IgD-negative memory B cell (primary cell): ENCODE measurements around the gene BAIAP2. TPM values are rescaled to one million over a fixed set of nuclear protein-coding genes. Genes with fewer than 3 reads are reported as not detected.

Experiments
- H3K27ac Mint-ChIP-seq, 3 donors: one replicate each; pipeline ENCODE4 v1.8.0; 2020 to 2022; ENCODE audit warnings: mild to moderate bottlenecking in 3 of 3, mixed read lengths in 3 of 3, moderate library complexity in 1 of 3
- H3K27me3 Mint-ChIP-seq: one replicate; pipeline ENCODE4 v1.8.0; 2021; ENCODE audit warnings: mixed read lengths
- H3K36me3 Mint-ChIP-seq: one replicate; pipeline ENCODE4 v1.8.0; 2020; ENCODE audit warnings: mild to moderate bottlenecking, mixed read lengths
- H3K4me1 Mint-ChIP-seq, 3 donors: one replicate each; pipeline ENCODE4 v1.8.0; 2020 to 2022; ENCODE audit warnings: mixed read lengths in 3 of 3, mild to moderate bottlenecking in 1 of 3
- H3K4me3 Mint-ChIP-seq, 4 donors: one replicate each; pipeline ENCODE4 v1.8.0; 2020 to 2022; ENCODE audit warnings: mild to moderate bottlenecking in 4 of 4, mixed read lengths in 4 of 4, moderate library complexity in 3 of 4
- H3K9me3 Mint-ChIP-seq, 3 donors: one replicate each; pipeline ENCODE4 v1.8.0; 2020 to 2021; ENCODE audit warnings: mixed read lengths in 3 of 3, mild to moderate bottlenecking in 1 of 3
- polyA plus RNA-seq: library from polyadenylated mRNA; unstranded; fragments of 300-500 nt; fragmentation: Illumina TruSeq; gene quantifications from one replicate; pipeline ENCODE4 v1.2.3, GENCODE V29; 2021

BAIAP2 gene
- polyA plus RNA-seq, 1 donor from 2014 or later = 0.48 TPM

- peaks cover 7% of the 10 kb centered on the region for H3K27me3 Mint-ChIP-seq
- peak overlapping the region in 1 of 3 donors; percentile 74 for H3K27ac Mint-ChIP-seq
- no peaks in the 10 kb centered on the region for H3K9me3 Mint-ChIP-seq
- peaks cover 2% of the 10 kb centered on the region for H3K36me3 Mint-ChIP-seq
- H3K4me1 Mint-ChIP-seq = peaks cover 0 to 3% (median 0%) of the 10 kb centered on the region in 3 donors
- H3K4me3 Mint-ChIP-seq = peak overlapping the region in 1 of 4 donors; percentile 22
Measured at GRCh38 chr17:81095383-81095762, 60.4 kb downstream of the BAIAP2 start.

- peaks cover 2% of the 10 kb centered on the region for H3K36me3 Mint-ChIP-seq
- H3K27me3 Mint-ChIP-seq = peaks cover 7% of the 10 kb centered on the region
- H3K9me3 Mint-ChIP-seq = no peaks in the 10 kb centered on the region
- H3K4me1 Mint-ChIP-seq = peaks cover 0 to 3% (median 0%) of the 10 kb centered on the region in 3 donors
- H3K4me3 Mint-ChIP-seq = no peak overlapping the region
- no peak overlapping the region for H3K27ac Mint-ChIP-seq
Measured at GRCh38 chr17:81096741-81097133, 61.8 kb downstream of the BAIAP2 start.

- H3K27ac Mint-ChIP-seq = no peak overlapping the region
- peaks cover 2% of the 10 kb centered on the region for H3K36me3 Mint-ChIP-seq
- H3K27me3 Mint-ChIP-seq = peaks cover 7% of the 10 kb centered on the region
- no peak overlapping the region for H3K4me3 Mint-ChIP-seq
- no peaks in the 10 kb centered on the region for H3K9me3 Mint-ChIP-seq
- peaks cover 0 to 3% (median 0%) of the 10 kb centered on the region in 3 donors for H3K4me1 Mint-ChIP-seq
Measured at GRCh38 chr17:81097134-81097942, 62.4 kb downstream of the BAIAP2 start.

- H3K36me3 Mint-ChIP-seq = peaks cover 2% of the 10 kb centered on the region
- peaks cover 7% of the 10 kb centered on the region for H3K27me3 Mint-ChIP-seq
- H3K27ac Mint-ChIP-seq = no peak overlapping the region
- H3K4me1 Mint-ChIP-seq = peaks cover 0 to 3% (median 0%) of the 10 kb centered on the region in 3 donors
- H3K9me3 Mint-ChIP-seq = no peaks in the 10 kb centered on the region
- H3K4me3 Mint-ChIP-seq = no peak overlapping the region
Measured at GRCh38 chr17:81097943-81098308, 63.0 kb downstream of the BAIAP2 start.

- H3K4me3 Mint-ChIP-seq = no peak overlapping the region
- peaks cover 5% of the 10 kb centered on the region for H3K27me3 Mint-ChIP-seq
- peaks cover 0 to 3% (median 0%) of the 10 kb centered on the region in 3 donors for H3K4me1 Mint-ChIP-seq
- H3K9me3 Mint-ChIP-seq = no peaks in the 10 kb centered on the region
- no peak overlapping the region for H3K27ac Mint-ChIP-seq
- H3K36me3 Mint-ChIP-seq = peaks cover 2% of the 10 kb centered on the region
Measured at GRCh38 chr17:81099888-81100287, 64.9 kb downstream of the BAIAP2 start.

- H3K27me3 Mint-ChIP-seq = peaks cover 5% of the 10 kb centered on the region
- no peak overlapping the region for H3K4me3 Mint-ChIP-seq
- H3K4me1 Mint-ChIP-seq = no peaks in the 10 kb centered on the region
- no peak overlapping the region for H3K27ac Mint-ChIP-seq
- H3K9me3 Mint-ChIP-seq = no peaks in the 10 kb centered on the region
- H3K36me3 Mint-ChIP-seq = peaks cover 2% of the 10 kb centered on the region
Measured at GRCh38 chr17:81100668-81101067, 65.7 kb downstream of the BAIAP2 start.

- H3K9me3 Mint-ChIP-seq = no peaks in the 10 kb centered on the region
- H3K27me3 Mint-ChIP-seq = peaks cover 4% of the 10 kb centered on the region
- H3K4me1 Mint-ChIP-seq = no peaks in the 10 kb centered on the region
- H3K27ac Mint-ChIP-seq = peak overlapping the region in 1 of 3 donors; percentile 35
- no peak overlapping the region for H3K4me3 Mint-ChIP-seq
- H3K36me3 Mint-ChIP-seq = no peaks in the 10 kb centered on the region
Measured at GRCh38 chr17:81101614-81102306, 66.8 kb downstream of the BAIAP2 start.

GRCh38 chr17:81102352-81102751 lies 67.4 kb downstream of the BAIAP2 start:
- H3K9me3 Mint-ChIP-seq = no peaks in the 10 kb centered on the region
- H3K4me1 Mint-ChIP-seq = no peaks in the 10 kb centered on the region
- no peak overlapping the region for H3K4me3 Mint-ChIP-seq
- no peak overlapping the region for H3K27ac Mint-ChIP-seq
- no peaks in the 10 kb centered on the region for H3K36me3 Mint-ChIP-seq
- H3K27me3 Mint-ChIP-seq = peaks cover 4% of the 10 kb centered on the region

GRCh38 chr17:81102869-81103268 lies 67.9 kb downstream of the BAIAP2 start:
- H3K9me3 Mint-ChIP-seq = no peaks in the 10 kb centered on the region
- H3K27ac Mint-ChIP-seq = no peak overlapping the region
- peaks cover 4% of the 10 kb centered on the region for H3K27me3 Mint-ChIP-seq
- H3K4me3 Mint-ChIP-seq = no peak overlapping the region
- no peaks in the 10 kb centered on the region for H3K36me3 Mint-ChIP-seq
- no peaks in the 10 kb centered on the region for H3K4me1 Mint-ChIP-seq

GRCh38 chr17:81103379-81103778 lies 68.4 kb downstream of the BAIAP2 start:
- Mint-ChIP-seq H3K36me3 (no peaks in the 10 kb centered on the region), H3K4me1 (no peaks in the 10 kb centered on the region), H3K27ac (no peak overlapping the region), H3K4me3 (no peak overlapping the region), H3K9me3 (no peaks in the 10 kb centered on the region), H3K27me3 (peaks cover 2% of the 10 kb centered on the region)

GRCh38 chr17:81106716-81107115 lies 71.8 kb downstream of the BAIAP2 start:
- H3K36me3 Mint-ChIP-seq = no peaks in the 10 kb centered on the region
- no peaks in the 10 kb centered on the region for H3K9me3 Mint-ChIP-seq
- no peak overlapping the region for H3K4me3 Mint-ChIP-seq
- no peak overlapping the region for H3K27ac Mint-ChIP-seq
- peaks cover 1% of the 10 kb centered on the region for H3K27me3 Mint-ChIP-seq
- H3K4me1 Mint-ChIP-seq = no peaks in the 10 kb centered on the region

- Mint-ChIP-seq H3K4me3 (no peak overlapping the region), H3K9me3 (no peaks in the 10 kb centered on the region), H3K4me1 (no peaks in the 10 kb centered on the region), H3K27me3 (peaks cover 2% of the 10 kb centered on the region), H3K27ac (no peak overlapping the region), H3K36me3 (no peaks in the 10 kb centered on the region)
Measured at GRCh38 chr17:81108220-81108619, 73.3 kb downstream of the BAIAP2 start.

GRCh38 chr17:81109957-81110356 lies 75.0 kb downstream of the BAIAP2 start:
- Mint-ChIP-seq H3K4me1 (no peaks in the 10 kb centered on the region), H3K27me3 (peaks cover 2% of the 10 kb centered on the region), H3K9me3 (no peaks in the 10 kb centered on the region), H3K27ac (no peak overlapping the region), H3K4me3 (no peak overlapping the region), H3K36me3 (no peaks in the 10 kb centered on the region)

- Mint-ChIP-seq H3K27me3 (peaks cover 2% of the 10 kb centered on the region), H3K4me3 (no peak overlapping the region), H3K9me3 (no peaks in the 10 kb centered on the region), H3K36me3 (no peaks in the 10 kb centered on the region), H3K4me1 (no peaks in the 10 kb centered on the region), H3K27ac (no peak overlapping the region)
Measured at GRCh38 chr17:81110488-81111040, 75.6 kb downstream of the BAIAP2 start.

GRCh38 chr17:81111066-81111465 lies 76.1 kb downstream of the BAIAP2 start:
- H3K9me3 Mint-ChIP-seq = no peaks in the 10 kb centered on the region

More at GRCh38 chr17:81111066-81111465, 76.1 kb downstream of the BAIAP2 start:
- Mint-ChIP-seq H3K36me3 (no peaks in the 10 kb centered on the region), H3K4me1 (no peaks in the 10 kb centered on the region), H3K27ac (no peak overlapping the region), H3K27me3 (peaks cover 2% of the 10 kb centered on the region), H3K4me3 (no peak overlapping the region)
